GM18520 (cell line): ENCODE results near the gene CCDC85B.

ENCODE experiments used
- ATAC-seq: cut with Tn5 transposase; IDR thresholded peaks from one replicate; pipeline ENCODE4 v1.9.1; 2021; ENCODE audit not compliant: unreplicated experiment

The CCDC85B gene

DNA sequence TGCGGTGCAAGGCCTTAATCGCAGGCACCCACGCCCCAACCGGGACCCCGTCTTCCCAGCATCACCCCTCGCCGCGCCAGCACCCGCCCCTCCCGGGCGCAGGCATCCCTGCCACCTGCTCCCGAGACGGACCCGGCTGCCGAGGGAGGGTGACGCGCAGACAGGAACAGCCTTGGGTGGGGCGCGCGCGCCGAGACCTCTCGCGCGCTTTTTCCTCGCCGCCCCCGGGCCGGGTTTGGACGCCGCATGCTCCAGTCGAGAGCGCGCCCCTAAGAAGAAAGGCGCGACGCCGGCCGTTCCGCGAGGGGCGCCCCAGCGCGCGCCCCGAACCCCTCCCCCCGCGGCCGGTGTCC is 33.0 kb upstream of the CCDC85B start:
- no peak for ATAC-seq

DNA sequence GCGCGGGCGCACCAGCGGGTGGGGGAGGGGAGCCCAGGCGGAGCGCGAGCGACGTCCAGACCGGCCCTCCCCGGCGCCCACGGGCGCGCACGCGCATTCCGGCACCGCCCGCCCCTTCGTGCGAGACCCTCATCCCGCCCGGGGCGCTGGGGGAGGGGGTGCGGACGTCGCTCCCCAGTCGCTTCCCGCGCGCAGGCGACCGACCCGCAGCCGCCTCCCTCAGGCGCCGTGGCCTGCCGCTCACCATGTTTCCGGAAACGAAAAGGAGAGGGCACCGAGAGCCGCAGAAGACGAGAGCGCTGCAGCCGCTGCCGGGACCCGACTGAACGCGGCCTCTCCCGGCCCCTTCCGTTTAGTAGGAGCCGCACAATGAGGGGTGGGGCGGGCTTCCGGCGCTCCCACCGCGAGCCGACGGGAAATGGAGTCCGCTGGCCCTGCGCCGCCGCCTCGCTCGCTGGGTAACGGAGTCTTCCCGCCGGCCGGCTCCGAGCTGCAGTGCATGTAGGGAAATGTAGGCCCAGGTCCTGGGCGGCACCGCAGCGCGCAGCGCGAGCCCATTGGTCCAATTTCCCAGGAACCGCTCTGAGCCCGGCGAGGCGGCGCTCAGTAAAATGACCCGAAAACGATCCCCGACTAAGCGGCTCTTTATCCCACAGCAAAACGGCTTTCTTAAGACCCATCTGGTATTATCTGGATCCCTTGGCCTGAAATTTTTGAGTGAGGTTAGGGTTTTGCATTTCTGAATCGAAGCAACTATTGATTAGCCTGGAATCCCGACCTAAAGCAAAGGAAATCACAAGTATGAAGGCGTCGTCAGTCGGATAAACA is 32.4 kb upstream of the CCDC85B start, which contains the start of gene CFL1:
CFL1 (minus strand) TSS at position 328 of the 828 bp plus-strand sequence; CDS start at position 247, 81 bp downstream.
- ATAC-seq: peak; percentile 41

DNA sequence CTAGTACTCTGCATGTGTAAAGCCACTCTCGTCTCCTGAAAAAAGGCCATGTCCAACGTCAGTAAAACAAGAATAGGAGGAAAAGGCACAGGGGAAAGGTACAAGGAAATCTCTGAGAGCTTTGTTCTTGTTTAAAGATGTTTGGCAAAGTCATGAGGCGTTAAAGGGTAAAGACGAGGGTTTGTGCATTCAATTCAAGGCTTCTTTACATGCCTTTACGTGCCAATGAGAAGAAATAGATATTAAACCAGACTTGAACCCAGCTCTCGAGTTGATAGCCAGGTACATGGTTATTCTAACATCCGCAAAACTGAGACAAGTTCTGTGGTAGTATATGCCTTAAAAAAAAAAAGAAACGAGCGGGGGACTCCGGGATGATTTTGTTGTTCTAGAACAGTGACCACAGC is 31.8 kb upstream of the CCDC85B start:
- no peak for ATAC-seq

DNA sequence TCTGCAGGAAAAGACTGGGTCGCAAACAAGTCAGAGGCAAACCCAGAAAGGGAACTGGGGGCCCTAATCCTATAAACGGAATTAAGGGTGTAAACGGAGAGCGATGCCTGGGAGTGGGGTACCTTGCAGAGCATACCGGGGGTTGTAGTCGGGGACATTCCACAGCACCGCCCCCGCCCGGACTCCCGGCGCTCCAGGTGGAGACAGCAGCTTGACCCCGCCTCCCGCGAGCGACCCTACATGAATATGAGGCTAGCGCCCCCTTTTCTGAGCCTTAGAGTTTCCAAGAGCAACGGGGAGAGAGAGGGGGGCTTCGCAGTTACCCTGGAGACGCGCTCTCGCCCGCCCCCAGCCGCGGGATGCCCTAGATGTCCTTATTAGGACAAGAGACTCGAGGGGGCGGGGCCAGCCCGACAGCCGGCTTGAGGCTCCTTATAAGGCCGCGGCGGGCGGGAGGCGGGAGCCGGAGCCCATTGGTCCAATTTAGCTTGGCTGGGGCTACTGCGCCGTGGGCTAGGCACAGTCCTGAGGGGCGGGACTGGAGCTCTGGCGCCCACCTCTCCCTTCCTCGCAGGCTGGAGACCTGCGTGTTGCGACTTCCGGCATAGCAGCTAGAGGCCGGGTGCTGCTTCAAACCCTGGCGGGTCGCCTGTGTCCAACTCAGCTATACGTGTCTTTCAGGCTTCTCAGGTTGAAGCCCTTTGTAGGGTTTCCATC is 31.2 kb upstream of the CCDC85B start:
- peak; percentile 48 for ATAC-seq

DNA sequence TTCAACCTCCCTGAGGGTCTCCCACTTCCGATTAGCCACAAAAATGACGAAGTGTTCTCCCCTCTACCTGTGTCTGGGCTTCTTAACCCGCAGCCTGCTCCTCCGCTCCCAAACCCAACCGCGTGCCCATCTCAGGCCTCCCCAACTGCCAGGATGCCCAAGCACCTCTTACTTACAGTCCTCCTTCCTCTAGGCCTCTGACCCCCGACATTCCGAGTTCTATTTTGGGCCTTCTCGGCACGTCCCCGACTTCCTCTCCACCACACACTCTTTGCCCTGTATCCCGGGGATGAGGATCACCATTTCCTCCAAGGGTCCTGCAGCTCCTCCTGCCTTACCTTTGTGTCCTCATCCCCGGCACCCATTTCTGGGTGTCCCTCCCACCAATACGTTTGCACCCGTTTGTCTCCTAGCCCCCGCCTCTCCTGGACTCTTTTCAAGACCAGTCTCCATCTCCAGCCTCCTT is 30.6 kb upstream of the CCDC85B start:
- ATAC-seq: no peak

DNA sequence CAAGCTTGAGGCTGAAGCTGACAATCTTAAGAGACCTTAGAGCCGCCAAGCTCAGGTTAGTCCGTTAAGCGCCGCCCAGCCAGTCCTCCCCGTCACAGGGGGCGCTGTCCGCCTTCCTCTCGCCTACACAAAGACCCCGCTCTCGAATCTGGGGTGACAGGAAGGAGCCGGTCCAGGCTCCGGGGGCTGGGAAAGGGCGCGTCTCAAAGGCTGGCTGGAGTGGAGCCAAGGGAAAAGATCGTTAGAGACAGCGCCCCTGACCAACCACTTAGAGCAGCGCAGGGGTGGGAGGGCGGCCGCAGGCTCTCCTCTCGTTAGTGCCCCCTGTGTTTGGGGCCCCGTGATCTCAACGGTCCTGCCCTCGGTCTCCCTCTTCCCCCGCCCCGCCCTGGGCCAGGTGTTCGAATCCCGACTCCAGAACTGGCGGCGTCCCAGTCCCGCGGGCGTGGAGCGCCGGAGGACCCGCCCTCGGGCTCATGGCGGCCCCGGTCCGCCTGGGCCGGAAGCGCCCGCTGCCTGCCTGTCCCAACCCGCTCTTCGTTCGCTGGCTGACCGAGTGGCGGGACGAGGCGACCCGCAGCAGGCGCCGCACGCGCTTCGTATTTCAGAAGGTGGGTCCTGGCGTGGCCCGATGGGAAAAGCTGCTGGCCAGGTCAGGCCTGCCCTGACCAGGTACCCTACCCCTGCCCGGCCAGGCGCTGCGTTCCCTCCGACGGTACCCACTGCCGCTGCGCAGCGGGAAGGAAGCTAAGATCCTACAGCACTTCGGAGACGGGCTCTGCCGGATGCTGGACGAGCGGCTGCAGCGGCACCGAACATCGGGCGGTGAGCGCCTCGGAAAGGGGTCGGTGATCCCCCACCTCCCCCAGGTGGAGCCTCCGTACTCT is 30.0 kb upstream of the CCDC85B start, which contains the start of gene MUS81:
MUS81 (plus strand) TSS at position 156 of the 887 bp plus-strand sequence; CDS start at position 477, 321 bp downstream.
- peak; percentile 19 for ATAC-seq

DNA sequence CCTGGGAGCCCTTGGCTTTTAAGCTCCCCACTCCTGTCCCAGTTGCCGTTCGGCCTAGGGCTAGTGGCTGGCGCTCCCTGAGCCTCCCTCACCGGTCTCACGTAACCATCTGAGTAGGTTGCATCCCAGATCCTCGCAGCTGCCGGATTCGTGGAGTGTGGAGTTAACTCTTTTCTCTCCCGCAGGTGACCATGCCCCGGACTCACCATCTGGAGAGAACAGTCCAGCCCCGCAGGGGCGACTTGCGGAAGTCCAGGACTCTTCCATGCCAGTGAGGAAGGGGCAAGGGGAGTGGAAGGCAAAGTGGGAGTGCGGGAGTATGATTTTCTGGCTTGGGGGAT is 29.3 kb upstream of the CCDC85B start:
- ATAC-seq: no peak

DNA sequence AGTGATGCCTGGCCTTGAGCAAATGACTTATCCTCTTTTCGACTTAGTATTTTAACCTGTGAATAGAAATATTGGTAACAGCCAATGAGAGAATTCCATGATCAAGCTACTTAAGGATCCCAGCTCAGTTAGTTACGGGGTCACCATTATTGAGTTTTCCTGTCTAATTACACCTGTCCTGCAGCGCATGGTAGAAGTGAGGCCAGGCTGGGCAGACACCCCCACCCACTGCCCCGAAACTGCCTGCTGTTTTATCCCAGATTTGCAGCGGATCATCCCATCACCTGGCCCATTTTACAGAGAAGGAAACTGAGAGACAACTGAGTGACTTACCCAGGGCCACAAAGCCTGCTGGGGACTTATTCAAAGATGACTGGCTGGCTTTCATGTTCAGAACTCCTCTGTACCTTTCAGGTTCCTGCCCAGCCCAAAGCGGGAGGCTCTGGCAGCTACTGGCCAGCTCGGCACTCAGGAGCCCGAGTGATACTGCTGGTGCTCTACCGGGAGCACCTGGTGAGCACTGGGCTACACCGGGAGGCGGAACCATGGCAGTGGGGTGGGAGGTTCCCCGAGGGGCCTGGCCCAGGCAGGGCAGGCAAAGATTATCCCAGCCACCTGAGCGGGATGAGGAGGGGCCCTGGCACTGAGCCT is 28.8 kb upstream of the CCDC85B start:
- ATAC-seq: no peak

DNA sequence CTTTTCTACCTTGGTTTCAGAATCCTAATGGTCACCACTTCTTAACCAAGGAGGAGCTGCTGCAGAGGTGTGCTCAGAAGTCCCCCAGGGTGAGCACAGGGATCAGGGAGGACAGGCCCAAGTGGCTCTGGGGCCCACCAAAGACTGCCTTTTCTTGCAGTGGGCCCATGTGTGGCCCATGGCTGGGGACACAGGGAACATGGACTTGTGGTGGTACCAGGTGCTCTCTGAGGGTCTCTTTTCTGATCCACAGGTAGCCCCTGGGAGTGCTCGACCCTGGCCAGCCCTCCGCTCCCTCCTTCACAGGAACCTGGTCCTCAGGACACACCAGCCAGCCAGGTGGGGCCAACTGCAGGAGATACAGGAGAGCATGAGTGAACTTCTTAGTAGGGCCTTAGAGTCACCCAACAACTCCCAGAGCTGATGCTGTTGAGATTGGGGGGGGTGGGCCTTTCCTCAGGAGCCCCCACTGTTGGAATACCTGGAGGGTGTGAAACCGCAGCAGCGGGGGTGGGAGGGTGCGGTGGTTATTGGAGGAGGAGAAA is 28.2 kb upstream of the CCDC85B start:
- ATAC-seq: no peak

DNA sequence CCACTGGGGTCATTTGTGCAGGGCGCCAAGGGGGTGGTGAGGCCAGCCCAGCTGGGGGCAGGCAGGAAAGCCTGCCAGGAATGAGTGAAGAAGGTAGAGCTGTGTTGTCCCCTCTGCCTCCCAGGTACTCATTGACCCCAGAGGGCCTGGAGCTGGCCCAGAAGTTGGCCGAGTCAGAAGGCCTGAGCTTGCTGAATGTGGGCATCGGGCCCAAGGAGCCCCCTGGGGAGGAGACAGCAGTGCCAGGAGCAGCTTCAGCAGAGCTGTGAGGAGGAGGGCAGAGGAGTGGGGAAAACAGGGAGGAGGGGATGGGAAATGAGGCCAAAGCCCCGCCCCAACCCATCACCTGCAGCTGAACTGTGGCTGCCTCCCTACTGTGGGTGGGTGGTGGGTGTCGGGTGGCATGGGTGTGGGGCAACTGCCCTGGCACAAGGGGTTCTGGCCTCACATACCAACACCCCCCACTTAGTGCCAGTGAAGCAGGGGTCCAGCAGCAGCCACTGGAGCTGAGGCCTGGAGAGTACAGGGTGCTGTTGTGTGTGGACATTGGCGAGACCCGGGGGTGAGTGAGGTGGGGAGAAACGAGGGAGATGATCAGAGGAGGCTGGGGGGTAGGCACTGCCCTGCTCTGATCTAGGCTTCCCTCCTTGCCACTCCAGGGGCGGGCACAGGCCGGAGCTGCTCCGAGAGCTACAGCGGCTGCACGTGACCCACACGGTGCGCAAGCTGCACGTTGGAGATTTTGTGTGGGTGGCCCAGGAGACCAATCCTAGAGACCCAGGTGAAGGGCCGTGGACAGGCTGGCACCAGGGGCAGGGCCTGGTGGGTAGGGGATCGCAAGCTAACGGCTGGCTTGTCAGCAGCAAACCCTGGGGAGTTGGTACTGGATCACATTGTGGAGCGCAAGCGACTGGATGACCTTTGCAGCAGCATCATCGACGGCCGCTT is 27.3 kb upstream of the CCDC85B start:
- ATAC-seq: no peak

DNA sequence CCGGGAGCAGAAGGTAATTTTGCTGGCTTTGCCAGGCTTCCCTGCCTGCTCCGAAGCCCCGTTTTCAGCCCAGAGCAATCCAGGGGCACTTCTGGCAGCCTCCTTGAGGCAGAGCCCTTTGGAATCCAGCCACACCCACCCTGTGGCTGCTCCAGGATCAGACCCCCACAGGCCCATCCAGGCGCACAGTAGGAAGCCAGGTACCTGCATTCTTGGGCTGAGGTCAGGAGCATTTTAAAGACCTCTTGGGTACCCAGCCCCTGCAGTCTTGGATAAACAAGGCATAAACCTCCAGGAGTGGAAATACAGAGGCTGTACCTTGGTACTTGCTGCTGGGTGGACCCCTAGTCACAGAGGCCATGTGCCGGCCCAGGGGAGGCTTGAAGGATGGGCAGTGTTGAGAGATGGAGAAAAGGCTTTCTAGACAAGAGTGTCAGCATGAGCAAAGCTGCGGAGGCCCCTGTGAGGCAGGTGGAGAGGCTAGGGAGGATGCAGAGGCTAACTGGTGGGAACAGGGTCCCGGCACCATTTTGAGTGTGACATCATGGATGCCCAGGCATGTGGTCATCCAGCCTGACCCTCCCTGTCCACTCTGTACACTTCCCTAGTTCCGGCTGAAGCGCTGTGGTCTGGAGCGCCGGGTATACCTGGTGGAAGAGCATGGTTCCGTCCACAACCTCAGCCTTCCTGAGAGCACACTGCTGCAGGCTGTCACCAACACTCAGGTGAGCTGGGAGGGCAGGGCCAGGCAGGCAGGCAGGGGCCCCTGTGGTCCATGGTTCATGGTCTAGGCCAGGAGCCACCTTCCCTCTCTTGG is 26.4 kb upstream of the CCDC85B start:
- no peak for ATAC-seq

DNA sequence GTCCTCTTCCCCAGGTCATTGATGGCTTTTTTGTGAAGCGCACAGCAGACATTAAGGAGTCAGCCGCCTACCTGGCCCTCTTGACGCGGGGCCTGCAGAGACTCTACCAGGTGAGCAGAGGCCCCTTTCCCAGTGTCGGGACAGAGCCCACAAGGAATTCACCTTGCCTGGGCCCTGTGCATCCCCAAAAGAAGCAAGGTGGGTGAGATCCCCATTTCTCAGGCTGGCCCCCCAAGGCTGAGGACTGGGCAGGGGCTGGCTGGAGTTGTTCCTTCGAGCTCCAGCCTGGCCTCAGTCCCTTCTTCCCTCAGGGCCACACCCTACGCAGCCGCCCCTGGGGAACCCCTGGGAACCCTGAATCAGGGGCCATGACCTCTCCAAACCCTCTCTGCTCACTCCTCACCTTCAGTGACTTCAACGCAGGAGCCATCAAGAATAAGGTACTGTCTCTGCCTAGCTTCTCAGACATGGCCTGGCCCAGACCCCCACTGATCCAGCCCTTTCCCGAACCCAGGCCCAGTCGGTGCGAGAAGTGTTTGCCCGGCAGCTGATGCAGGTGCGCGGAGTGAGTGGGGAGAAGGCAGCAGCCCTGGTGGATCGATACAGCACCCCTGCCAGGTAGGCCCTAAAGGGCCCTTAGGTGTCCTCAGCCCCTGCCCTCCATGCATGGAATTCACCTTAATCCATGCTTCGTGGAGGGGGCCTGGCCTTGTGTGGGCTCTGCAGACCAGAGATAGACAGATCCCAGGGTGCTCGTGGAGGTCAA is 25.6 kb upstream of the CCDC85B start:
- no peak for ATAC-seq

DNA sequence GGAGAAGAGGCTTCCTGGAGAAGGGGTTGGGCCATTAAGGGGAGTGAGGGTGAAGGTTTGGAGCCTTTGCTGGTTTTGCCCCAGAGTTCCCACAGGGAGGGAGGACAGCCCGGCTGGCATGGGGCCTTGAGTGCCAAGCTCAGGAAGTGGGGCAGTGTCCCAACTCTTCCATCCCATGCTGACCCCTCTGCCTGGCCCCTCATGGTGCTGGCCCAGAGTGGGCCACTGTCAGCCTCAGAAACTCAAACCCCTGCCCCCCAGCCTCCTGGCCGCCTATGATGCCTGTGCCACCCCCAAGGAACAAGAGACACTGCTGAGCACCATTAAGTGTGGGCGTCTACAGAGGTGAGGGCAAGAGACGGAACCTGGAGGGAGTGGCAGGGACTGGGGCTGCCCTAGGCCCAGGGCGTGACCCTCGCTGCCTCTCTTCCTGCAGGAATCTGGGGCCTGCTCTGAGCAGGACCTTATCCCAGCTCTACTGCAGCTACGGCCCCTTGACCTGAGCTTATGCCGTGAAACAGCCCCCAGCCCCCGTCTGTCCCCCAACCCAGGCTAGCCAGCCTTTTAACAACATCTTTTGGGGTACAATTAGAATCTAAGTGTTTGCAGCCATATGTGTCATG is 24.8 kb upstream of the CCDC85B start:
- no peak for ATAC-seq

DNA sequence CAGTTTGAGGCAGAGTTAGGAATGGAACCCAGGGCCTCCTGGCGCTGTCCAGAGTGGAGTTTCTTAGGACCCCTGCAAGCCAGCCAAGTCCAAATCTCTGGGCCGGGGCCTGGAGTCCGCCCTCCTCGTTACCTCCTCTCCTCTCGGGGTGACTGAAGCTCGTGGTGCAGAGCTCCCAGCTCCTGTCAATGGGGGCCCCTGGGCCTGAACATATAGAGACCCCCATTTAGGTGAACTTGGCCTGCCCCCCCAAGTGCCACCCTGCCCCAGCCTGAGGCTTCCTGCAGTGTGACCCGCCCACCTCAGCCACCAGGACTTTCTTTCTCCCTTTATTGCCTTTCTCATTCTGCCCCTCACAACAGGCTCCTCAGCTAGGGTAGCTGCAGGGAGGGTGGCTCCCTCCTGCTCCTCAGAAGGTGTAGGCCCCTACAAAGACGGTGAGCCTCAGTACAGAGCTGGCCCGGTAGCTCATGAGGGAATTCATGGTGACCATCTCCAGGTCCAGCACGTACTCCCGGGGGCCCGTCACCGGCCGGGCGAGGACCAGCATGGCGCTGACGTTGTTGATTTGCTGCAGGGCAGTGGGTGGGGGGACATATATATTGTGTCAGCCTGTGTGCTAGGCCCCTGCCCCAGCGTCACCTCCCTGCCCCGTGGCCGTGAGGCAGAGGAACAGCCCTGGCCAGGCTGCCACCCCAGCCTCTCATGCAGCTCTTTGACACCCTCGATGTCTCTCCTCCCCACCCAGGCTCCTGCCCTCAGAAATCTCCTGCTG is 23.8 kb upstream of the CCDC85B start:
- no peak for ATAC-seq

DNA sequence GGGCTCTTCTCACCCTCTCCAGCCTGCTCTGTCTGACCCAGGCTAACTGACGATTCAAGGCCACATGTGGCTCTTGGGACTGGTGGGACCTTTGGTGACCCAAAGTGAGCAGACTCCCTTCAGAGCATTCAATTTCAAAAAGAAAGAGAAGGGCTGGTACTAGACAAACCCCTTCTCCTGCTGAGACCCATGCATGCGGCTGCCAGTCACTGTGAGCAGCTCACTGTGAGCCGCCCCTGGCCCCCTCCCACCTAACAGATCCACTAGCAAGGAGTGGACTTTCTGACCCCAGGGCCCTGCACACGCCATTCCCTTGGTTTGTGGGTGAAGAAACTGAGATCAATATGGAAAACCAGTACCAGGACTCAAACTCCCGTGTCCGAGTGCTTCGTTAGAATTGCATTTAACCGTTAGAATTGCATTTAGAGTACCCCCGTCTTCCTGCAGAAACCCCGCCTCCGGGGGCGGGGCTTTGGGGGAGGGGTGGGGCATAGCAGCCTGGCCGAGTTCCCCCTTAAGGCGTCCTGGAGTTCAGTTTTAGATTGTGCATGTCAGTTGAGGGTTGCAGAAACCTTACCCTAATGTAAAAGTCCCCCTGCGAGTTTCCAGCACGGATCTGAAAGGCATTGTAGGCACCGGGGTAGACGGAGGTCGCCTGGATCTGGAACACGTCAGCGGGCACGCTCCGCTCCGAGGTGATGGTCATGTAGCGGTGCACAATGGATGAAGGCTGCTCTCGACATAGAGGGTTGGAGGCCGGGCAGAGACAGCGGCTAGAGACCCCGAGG is 23.0 kb upstream of the CCDC85B start:
- no peak for ATAC-seq
